Stimulated activated CD8-positive, alpha-beta memory T cell treated with anti-CD3 and anti-CD28 coated beads, Interleukin-12 subunit alpha, Interleukin-12 subunit beta, amount 100 ng/mL, for 4 hours (primary cell): ENCODE measurements around the gene PHTF1.

Experiments
- DNase-seq: peaks from one replicate; pipeline ENCODE4 v3.0.0-alpha.2; 2020; ENCODE audit warnings: low read depth

PHTF1 gene

DNA sequence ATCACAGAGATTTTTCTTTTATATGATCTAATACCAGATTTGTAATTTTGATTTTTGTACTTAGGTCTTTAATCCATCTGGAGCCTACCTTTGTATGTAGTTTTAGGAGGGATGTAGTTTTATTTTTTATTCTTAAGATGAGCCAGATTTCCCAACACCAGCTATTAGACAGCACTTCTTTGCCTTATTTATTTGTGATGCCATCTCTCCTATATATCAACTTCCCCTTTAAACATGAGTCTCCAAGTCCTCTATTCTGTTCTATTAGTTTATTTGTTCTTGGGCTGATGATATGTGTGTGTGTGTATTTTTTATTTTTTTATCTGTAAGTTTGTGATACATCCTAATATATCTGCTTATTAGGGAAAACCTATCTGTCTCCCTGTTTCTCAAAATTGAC is 94.2 kb downstream of the PHTF1 start:
- DNase-seq: no peak

DNA sequence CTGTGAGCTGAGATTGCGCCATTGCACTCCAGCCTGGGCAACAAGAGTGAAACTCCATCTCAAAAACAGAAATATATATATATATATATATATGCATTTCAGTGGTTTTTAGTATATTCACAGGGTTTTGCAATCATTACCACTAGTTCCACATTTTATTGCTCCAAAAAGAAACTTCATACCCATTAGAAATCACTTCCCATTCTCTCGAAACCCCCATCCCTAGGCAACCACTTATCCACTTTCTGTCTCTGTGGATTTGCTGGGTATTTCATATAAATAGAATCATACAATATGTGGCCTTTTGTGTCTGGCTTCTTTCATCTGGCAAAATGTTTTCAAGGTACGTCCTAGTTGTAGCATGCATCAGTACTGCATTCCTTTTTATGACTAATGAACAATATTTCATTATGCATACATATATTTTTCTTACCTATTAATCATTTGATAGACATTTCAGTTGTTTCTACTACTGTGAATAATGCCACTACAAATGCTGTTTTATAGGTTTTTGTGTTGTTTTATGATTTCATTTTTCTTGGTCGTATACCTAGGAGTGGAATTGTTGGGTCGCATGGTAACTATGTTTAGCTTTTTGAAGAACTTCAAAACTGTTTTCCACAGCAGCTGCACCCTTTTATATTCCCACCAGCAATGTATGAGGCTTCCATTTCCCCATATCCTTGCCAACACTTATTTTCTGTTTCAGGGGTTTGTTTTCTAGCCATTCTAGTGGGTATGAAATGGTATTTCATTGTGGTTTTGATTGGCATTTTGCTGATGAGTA is 95.9 kb downstream of the PHTF1 start:
- DNase-seq: no peak

DNA sequence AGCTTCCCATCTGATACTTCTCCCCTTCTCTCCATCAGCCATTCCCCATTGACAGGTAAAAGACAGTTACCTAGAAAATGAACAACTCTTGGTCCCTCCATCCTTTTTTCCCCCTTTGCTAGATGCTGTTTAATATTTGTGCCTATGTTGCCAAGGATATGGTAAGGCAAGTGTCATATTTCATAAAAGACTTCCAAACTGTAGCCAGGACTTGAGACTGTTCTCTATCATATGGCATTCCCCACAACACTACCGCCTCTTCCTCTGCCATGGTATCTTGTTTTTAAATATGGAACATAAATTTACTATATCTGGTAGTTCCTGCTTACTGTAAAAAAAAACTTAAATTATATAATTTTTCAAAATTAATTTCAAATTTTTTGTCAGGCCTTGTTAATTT is 97.2 kb downstream of the PHTF1 start:
- no peak for DNase-seq

DNA sequence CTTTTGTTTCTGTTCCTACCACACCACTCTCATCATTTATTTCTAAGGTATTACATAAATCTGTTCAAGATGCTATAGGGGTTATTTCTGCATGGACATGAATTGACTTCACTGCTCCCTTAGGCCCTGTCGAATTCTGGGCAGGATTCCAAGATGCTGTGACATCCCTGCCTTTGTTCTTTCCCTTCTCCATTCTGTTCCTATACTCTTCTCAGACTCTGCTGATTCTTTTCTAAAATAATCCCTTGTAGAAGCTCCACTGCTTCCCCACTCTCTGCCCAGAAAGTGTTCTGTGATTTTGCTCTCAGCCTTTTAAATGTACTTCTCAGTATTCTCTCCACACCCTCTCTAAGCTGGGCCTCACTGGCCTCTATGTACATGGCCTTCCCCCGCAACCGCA is 99.2 kb downstream of the PHTF1 start:
- DNase-seq: no peak

DNA sequence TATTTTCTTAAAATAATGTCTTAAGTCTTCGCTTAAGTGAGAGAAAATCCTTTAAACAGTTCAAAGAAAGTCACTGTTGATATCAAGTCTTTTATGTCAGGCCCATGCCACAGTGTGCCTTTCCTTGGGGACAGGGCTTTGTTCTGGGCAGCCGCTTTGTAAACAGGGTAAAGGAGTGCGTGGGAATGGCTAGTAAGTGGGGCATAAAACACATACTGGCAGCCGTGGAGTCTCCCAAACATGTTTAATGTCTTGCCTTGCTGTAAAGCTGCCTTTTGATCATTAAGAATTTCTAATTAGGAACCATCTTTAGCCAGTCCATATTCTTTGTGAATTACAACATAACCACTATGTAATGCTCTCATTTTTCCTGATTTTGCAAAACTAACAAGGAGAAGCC is 99.7 kb downstream of the PHTF1 start:
- DNase-seq: no peak

DNA sequence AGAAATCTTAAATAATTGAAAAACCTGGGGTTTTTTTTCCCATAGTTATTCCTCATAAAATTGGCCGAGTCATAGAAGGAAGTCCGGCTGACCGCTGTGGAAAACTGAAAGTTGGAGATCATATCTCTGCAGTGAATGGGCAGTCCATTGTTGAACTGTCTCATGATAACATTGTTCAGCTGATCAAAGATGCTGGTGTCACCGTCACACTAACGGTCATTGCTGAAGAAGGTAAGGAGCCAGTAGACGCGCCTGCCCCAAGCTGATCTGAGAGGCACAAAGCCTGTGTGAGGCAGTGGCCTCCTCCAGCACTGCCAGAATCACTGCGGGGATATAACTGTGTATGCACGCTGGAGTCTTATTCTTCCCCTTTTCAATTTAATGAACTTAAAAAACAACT is 100.3 kb downstream of the PHTF1 start:
- no peak for DNase-seq

DNA sequence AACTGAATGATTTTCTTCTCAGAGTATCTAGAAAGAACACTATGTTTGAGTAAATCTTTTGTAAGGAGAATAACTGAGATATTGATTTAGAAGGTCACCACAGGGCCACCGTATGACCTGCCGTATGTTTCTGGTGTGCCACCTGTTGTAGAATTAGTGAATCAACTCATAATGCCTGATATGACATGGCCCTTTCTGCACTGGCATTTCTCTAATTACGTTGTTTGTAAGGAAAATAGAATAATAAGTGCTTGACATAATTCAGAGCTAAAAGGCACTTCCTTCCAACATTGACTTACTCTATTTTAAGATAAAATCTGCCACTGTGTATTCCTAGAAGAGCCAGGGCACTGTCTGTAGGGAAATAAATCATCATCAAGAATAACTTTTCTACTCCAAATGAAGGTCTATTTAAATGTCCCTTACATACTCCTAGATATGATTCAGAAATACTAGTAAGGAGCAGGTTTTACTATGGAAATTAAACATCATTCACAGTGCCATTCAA is 101.7 kb downstream of the PHTF1 start:
- no peak for DNase-seq

DNA sequence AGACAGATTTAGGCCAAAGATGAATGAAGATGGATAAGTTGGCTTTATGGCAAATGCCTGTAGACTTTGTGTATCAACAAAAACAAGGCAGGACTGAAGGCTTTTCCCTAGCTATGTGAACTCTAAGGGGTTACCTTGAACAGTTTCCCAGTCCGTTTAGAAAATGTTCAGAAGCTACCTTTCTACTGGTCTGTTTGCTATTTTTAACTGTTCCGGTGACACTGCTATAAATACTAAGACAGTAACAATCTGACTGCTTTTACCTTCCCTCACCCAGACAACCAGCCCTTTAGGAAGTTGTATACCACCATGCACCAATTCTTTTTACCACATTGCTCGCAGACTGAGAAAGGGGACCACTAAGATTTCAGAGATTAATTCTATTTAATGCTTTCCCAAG is 102.2 kb downstream of the PHTF1 start:
- no peak for DNase-seq

DNA sequence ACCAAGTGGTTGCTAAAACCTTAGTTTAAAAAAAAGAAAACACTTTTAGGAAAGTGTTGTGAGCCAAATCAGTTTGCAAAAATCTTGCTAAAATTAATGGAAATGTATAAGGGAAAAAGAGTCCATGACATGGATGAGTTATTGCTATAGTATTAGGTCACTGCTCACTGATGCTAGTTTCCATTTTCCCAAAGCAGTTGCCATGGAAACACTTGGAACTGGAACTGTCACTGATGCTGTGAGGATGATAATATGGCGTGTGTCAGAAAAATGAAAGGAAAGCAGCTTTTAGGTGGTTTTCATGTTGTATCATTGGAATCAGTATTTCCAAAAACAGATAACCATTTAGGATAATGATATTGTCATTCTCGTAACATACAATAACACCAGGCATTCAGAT is 104.4 kb downstream of the PHTF1 start:
- no peak for DNase-seq

DNA sequence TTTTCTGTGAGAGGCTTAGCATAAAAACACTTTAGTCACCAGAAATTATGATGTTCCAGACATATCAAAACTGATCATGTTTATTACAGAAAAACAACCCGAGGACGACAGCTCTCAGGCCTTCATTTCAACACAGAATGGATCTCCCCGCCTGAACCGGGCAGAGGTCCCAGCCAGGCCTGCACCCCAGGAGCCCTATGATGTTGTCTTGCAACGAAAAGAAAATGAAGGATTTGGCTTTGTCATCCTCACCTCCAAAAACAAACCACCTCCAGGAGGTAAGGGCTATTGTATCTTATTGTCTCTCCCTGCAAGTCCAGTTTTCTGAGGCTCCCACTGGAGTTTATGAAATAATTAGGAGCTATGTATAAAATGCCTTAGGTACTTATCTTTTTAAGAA is 105.5 kb downstream of the PHTF1 start:
- DNase-seq: no peak

DNA sequence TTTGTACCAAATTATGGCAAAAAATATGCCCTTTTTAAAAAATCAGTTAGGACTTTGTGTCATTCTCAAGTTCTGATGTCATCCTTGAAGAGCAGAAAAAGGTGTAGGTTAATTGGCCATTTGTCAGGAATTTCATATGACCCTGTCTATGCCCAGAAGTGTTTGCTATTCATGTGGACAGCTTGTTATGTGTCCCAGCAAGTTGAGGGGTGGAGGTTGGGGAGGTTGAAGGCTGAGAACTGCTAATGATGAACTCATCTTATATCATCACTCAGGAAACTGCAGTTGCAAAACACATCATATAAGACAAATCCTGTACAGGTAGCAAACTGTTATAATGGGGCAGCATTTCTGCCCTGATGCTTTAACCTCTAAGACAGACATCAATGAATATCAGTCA is 106.5 kb downstream of the PHTF1 start:
- DNase-seq: no peak

DNA sequence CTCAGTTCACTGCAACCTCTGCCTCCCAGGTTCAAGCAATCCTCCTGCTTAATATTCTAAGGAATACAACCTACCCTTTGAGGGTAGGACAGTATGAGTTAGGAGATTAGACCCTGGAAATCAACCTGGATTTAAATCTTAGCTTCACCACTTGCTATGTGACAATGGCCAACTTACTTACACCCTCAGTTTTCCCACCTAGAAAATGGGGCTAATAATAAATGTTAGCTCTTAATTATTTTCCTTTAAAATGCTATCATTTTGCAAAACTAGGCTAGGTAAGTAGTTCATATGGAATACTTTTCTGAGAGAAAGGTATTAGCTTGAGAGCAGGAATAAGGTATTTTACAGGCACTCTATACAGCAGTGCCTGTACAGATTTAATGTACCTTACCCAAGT is 110.8 kb downstream of the PHTF1 start:
- no peak for DNase-seq

DNA sequence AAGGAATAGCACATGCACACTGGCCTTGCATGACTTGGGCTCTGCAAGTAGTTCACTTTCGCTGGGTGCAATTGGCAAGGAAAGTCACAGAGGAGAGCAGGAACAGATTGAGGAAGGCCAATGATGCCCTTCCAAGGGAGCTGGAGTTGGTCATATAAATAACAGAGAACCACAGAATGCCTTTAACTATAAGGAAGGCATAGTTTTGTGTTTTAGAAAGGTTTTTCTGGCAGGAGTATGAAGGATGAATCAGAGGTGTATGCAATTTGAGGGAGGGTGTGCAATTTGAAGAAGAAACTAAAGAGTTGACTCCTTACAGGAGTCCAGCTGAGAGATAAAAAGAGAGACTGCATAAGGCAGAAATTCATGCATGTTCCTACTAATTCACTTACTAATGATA is 112.1 kb downstream of the PHTF1 start:
- no peak for DNase-seq
